GM18498 (cell line): ENCODE measurements around the gene CDR2L.
"Not testable (repeated sequence)": the region's sequence is repeated elsewhere in the genome, so short reads cannot be mapped to it uniquely, and the experiment has no call there.

Experiments used
- ATAC-seq: cut with Tn5 transposase; IDR thresholded peaks from one replicate; pipeline ENCODE4 v1.9.1; 2021; ENCODE audit warnings: mild to moderate bottlenecking, moderate library complexity; ENCODE audit not compliant: unreplicated experiment

The CDR2L gene

DNA sequence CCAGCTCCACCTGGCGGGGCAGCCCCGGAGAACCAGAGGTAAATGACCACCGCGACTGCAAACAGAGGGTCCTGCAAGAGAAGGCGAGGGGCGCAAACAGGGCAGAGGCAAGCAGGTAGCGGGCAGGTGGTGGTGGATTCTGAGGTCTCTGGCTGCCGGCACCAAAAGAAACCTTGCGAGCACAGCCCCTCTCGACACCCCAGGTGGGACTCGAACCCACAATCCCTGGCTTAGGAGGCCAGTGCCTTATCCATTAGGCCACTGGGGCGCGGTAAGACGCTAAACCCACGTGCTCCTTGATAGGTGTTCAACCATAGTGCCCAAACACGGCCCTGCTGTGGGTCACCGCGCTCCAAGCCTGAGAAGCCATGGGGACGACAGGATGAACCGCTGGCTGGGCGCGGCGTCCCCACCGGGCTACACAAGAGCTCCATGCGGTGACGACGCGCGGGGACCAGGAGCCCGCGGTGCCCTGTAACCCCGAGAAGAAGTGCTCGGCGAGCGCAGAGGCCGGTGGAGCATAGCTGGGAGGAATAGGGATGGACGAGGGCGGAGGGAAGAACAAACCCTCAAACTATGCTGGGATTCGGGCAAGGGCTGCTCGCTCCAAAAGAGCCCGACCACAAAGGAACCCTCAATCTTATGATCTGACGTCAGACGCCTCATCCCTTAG is 46.9 kb downstream of the CDR2L start:
- peak; percentile 62 for ATAC-seq

GRCh38 chr17:75036643-75037268 is 49.3 kb downstream of the CDR2L start:
- no peak for ATAC-seq

- no peak for ATAC-seq
Measured at GRCh38 chr17:75039238-75039637, 51.8 kb downstream of the CDR2L start.

GRCh38 chr17:75041656-75042280 is 54.3 kb downstream of the CDR2L start:
- no peak for ATAC-seq

DNA sequence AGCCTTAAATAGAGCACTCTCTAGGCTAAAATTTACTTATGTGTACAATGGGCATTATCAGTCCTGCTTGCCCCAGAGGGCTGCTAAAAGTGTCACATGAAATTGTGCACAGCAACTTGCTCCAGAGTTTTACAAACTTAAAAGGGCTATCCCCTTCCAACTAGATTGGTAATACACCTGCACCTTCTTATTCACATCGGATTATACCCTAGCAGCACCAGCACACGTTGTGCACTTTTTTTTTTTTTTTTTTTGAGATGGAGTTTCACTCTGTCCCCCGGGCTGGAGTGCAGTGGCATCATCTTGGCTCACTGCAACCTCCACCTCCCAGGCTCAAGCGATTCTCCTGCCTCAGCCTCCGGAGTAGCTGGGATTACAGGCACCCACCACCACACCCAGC is 56.4 kb downstream of the CDR2L start:
- ATAC-seq = not testable (repeated sequence)

- ATAC-seq = no peak
Measured at GRCh38 chr17:75044716-75045115, 57.3 kb downstream of the CDR2L start.

GRCh38 chr17:75045946-75046406 is 58.5 kb downstream of the CDR2L start:
- ATAC-seq = not testable (repeated sequence)

DNA sequence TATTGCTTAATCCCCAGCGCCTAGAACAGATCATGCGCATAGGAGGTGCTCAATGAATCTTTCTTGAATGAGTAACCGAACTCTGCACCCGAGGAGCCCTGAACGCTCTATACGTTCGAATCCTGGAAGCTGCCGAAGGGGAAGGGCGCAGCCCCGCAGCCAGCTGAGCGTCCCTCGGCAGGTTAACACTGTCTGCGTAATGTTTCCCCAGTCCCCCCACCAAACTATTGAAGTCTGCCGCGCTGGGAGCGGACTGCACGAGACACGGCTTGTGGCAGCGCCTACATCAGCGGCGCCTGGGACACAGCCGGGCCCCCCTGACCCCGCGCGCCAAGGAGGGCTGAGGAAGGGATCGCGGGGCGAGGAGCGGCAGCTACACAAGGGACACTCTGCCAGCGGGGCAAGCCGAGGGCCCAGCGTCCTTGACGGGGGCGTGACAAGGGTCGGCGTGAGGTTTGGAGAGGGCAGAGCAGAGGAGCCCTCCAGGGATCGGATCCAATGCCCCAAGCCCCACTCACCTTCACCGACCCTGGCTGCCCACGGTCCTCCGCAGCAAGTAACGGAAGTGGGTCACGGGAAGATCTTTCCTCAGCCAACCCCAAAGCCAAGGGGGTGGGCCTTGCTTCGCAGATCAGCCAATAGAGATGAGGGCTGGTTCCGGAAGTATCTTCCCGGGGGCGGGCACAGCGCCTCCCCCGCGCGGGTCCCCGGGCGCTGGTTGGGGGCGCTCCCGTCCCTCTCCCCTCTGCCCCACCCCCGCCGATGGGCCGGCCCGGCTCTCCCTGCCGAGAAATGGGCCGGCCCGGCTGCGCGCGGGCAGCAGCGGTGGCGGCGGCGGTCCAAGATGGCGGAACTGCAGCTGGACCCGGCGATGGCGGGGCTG is 59.2 kb downstream of the CDR2L start, which contains the start of the genes ATP5PD and KCTD2:
ATP5PD (minus strand) TSS at position 563 of the 883 bp plus-strand sequence. CDS start 4,319 bp downstream, outside the sequence.
KCTD2 (plus strand) TSS at position 819 of the 883 bp plus-strand sequence; CDS start at position 845, 26 bp downstream.
- peak; percentile 94 for ATAC-seq

DNA sequence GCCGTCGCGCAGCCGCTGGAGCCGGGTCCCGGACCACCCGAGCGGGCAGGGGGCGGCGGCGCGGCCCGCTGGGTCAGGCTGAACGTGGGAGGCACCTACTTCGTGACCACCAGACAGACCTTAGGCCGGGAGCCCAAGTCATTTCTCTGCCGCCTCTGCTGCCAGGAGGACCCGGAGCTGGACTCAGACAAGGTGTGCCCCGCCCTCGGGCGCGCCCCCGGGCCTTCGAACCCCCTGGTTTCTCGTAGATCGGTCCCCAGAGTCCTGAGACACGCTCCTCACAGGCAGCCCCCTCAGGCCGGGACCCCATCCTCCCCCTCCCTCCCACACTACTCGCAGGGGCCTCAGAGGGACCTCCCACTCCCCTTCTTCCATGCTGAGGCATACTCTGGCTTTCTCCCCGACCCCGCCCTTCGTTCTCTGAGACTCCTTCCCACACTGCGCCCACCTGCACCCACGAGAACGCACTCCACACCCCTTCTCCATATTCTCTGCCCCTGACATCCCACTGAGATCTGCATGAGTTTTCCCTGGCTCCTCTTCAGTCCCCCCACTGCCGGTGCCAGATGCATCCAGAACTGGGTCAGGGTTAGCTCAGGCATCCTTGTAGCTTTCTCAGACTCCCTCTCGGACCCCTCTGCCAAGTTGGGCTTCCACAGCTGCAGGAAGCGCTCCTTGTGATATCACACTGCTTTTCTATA is 60.1 kb downstream of the CDR2L start:
- ATAC-seq = peak; percentile 24

DNA sequence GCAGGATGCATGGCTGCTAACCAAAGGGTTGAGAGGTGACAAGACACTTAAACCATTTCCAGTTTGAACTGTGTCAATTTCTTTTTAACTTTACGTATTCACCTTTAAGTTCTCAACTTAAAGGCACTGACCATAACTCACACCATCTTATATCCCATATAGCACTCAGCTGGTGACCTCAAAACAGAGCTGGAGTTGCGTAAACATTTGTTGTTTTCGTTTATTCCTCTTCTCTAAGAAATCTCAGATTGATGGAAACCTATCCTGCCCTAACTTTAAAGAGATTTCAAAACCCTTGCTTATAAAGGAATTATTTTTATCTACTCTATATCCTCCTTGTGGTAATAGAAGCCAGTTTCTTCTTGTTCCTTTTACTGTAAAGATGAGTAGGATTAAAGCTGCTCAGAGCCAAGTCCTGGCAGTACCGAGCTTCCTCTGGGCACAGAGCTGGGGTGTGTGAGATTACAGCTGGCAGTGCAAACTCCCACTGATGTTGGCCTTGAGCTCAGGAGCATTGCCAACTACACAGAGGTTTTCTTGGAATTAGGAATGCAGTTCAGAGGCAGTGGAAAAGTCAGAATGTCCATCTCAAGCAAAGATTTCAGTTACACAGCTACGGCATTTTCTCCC is 60.9 kb downstream of the CDR2L start:
- no peak for ATAC-seq

DNA sequence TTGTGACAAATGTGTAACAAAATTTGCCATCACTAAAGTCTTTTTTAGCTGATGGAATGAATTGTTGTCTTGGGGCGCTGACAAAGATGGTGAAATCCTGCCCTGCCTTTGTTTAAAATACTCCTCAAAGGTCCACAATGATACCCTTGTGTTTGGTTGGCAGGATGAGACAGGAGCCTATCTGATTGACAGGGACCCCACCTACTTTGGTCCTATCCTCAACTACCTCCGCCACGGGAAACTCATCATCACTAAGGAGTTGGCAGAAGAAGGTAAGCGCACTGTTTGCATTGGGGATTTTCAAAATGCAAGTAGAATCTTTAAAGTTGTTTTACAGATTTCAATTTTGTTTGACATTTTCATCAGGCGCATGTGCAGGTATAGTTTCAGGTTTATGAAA is 61.6 kb downstream of the CDR2L start:
- no peak for ATAC-seq

DNA sequence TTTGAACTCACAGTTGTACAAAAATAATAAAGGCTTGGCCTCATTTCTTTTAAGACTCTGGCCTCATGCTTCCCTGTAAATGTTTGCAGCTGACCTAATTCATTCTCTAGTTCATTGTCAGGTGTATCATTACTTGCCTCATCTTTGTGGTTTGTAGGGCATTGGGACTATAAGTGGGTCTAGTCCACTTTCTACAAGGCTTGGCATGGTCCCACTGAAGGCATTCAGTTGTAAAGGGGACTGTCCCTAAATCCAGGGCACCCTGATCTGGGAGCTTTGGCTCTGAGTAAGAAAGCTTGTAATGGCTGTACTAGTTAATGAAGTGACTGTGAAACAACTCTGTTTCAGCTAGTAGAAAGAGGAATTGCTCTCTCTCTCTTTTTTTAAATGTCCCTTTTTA is 62.3 kb downstream of the CDR2L start:
- ATAC-seq = no peak

- ATAC-seq = no peak
Measured at GRCh38 chr17:75051941-75052340, 64.5 kb downstream of the CDR2L start.
